ENCODE results near the gene HCN1. TPM values are rescaled to one million over a fixed set of nuclear protein-coding genes. Genes with fewer than 3 reads are reported as not detected.

Gene HCN1
- total and polyA plus RNA-seq, 2 of the 13 experiments (the other 11 are each of a cell fraction or from before 2014, with no cell fraction given): not detected

GRCh38 chr5:45609661-45610060, 86.5 kb downstream of the HCN1 start:
- no peaks in the 10 kb centered on the region for H3K27me3 ChIP-seq (ENCODE audit: control insufficient read depth in 1 of 2, insufficient read depth in 2 of 2, low read length in 2 of 2)
- ChIA-PET CTCF (ENCODE audit: low intra/inter-chr PET ratio, low total read pairs) (no interaction called here), POLR2A (no interaction called here)
- H3K4me3 ChIP-seq (replicated peaks in 1 of 3; ENCODE audit: insufficient read depth in 1 of 3, low read depth in 2 of 3, low read length in 3 of 3): no peak overlapping the region
- ATAC-seq: no peak
- DNase-seq (ENCODE audit: low spot score): no peak
- FAIRE-seq: no peak
- intact Hi-C loops (cut with micrococcal nuclease; ENCODE audit: unreplicated experiment): no loop called here
- no peaks in the 10 kb centered on the region for H3K79me2 ChIP-seq (ENCODE audit: insufficient read depth, low read length)
- no peak overlapping the region for H3K9ac ChIP-seq (ENCODE audit: insufficient read depth, low read depth, low read length)
- 18% methylated on average over 3 of the region's 3 CpGs for WGBS (ENCODE audit: low lambda C conversion rate)
- H2AFZ ChIP-seq (ENCODE audit: low read length): no peak overlapping the region
- BruUV-seq (replicated peaks): no TSS peak
- in situ Hi-C loops (cut with HindIII; ENCODE audit: extremely low pct_ligation_motif_present, low pct_unique_long_range_greater_than_20kb): no loop called here
- no peak overlapping the region for H3K27ac ChIP-seq (ENCODE audit: extremely low read length, insufficient read depth, low read length)
- TF ChIP-seq AGO1 (IDR thresholded peaks at IDR 0.05; ENCODE audit: low read depth, low read length, poor library complexity, severe bottlenecking): no peak
- no peak for TF ChIP-seq JUNB (CRISPR knock-in tag; IDR thresholded peaks at IDR 0.05; ENCODE audit: borderline replicate concordance)
- no peak for TF ChIP-seq SMAD3 (CRISPR knock-in tag; IDR thresholded peaks at IDR 0.05)
- TF ChIP-seq ZNF274 (CRISPR knock-in tag; IDR thresholded peaks at IDR 0.05): no peak
- TF ChIP-seq PAX8 (CRISPR knock-in tag; IDR thresholded peaks at IDR 0.05; ENCODE audit: borderline replicate concordance): no peak
- TF ChIP-seq ZNF670 (CRISPR knock-in tag; IDR thresholded peaks at IDR 0.05; ENCODE audit: borderline replicate concordance): no peak
- no peak for TF ChIP-seq KAT7 (CRISPR knock-in tag; IDR thresholded peaks at IDR 0.05; ENCODE audit: borderline replicate concordance)
- TF ChIP-seq, protein P1, sequence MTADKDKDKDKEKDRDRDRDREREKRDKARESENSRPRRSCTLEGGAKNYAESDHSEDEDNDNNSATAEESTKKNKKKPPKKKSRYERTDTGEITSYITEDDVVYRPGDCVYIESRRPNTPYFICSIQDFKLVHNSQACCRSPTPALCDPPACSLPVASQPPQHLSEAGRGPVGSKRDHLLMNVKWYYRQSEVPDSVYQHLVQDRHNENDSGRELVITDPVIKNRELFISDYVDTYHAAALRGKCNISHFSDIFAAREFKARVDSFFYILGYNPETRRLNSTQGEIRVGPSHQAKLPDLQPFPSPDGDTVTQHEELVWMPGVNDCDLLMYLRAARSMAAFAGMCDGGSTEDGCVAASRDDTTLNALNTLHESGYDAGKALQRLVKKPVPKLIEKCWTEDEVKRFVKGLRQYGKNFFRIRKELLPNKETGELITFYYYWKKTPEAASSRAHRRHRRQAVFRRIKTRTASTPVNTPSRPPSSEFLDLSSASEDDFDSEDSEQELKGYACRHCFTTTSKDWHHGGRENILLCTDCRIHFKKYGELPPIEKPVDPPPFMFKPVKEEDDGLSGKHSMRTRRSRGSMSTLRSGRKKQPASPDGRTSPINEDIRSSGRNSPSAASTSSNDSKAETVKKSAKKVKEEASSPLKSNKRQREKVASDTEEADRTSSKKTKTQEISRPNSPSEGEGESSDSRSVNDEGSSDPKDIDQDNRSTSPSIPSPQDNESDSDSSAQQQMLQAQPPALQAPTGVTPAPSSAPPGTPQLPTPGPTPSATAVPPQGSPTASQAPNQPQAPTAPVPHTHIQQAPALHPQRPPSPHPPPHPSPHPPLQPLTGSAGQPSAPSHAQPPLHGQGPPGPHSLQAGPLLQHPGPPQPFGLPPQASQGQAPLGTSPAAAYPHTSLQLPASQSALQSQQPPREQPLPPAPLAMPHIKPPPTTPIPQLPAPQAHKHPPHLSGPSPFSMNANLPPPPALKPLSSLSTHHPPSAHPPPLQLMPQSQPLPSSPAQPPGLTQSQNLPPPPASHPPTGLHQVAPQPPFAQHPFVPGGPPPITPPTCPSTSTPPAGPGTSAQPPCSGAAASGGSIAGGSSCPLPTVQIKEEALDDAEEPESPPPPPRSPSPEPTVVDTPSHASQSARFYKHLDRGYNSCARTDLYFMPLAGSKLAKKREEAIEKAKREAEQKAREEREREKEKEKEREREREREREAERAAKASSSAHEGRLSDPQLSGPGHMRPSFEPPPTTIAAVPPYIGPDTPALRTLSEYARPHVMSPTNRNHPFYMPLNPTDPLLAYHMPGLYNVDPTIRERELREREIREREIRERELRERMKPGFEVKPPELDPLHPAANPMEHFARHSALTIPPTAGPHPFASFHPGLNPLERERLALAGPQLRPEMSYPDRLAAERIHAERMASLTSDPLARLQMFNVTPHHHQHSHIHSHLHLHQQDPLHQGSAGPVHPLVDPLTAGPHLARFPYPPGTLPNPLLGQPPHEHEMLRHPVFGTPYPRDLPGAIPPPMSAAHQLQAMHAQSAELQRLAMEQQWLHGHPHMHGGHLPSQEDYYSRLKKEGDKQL (CRISPR knock-in tag; IDR thresholded peaks at IDR 0.05; ENCODE audit: low read depth): no peak
- no peak for TF ChIP-seq PHF5A (CRISPR knock-in tag; IDR thresholded peaks at IDR 0.05; ENCODE audit: low read depth, unreplicated experiment)
- TF ChIP-seq ATAD3A (CRISPR knock-in tag; IDR thresholded peaks at IDR 0.05): no peak
- no peak for TF ChIP-seq STAG1 (CRISPR knock-in tag; IDR thresholded peaks at IDR 0.05)
- TF ChIP-seq FLYWCH1 (CRISPR knock-in tag; IDR thresholded peaks at IDR 0.05): no peak
- H3K36me3 ChIP-seq (replicated peaks in 1 of 2; ENCODE audit: control insufficient read depth in 1 of 2, insufficient read depth in 2 of 2, low read length in 2 of 2): no peaks in the 10 kb centered on the region
- H3K4me1 ChIP-seq (ENCODE audit: insufficient read depth, low read length): no peaks in the 10 kb centered on the region
- no peaks in the 10 kb centered on the region for H4K20me1 ChIP-seq (ENCODE audit: insufficient read depth, low read length)
- H3K4me2 ChIP-seq (ENCODE audit: low read depth, low read length): no peak overlapping the region
- peaks cover 18% of the 10 kb centered on the region for H3K9me3 ChIP-seq (ENCODE audit: low read length)

Data from HepG2 (cell line).